ENCODE measurements around the gene CGRRF1.

DNA sequence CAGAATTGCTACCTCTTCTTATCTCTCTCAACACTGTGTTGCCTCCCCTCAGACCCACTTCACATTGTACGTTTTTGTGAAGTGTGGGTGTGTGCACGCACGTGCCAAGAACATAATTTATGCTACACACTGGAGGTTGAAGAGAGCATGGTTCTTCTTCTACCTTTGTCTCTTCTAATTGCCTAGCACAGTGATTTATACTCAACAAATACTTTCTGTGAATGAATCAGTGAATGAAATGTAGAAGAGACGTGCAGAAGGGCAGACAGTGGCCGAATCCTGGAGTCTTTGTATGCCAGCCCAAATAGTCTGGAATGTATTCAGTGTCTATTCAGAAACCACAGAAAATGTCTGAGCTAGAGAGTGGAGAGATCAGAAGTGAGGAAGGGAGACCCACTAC is 52.6 kb downstream of the CGRRF1 start:
- TF ChIP-seq SIN3A (IDR thresholded peaks at IDR 0.05; ENCODE audit: borderline replicate concordance, insufficient read depth, low read depth, low read length), result no peak
- TF ChIP-seq, protein P1, sequence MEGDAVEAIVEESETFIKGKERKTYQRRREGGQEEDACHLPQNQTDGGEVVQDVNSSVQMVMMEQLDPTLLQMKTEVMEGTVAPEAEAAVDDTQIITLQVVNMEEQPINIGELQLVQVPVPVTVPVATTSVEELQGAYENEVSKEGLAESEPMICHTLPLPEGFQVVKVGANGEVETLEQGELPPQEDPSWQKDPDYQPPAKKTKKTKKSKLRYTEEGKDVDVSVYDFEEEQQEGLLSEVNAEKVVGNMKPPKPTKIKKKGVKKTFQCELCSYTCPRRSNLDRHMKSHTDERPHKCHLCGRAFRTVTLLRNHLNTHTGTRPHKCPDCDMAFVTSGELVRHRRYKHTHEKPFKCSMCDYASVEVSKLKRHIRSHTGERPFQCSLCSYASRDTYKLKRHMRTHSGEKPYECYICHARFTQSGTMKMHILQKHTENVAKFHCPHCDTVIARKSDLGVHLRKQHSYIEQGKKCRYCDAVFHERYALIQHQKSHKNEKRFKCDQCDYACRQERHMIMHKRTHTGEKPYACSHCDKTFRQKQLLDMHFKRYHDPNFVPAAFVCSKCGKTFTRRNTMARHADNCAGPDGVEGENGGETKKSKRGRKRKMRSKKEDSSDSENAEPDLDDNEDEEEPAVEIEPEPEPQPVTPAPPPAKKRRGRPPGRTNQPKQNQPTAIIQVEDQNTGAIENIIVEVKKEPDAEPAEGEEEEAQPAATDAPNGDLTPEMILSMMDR (IDR thresholded peaks at IDR 0.05), result no peak
- TF ChIP-seq, protein P2, sequence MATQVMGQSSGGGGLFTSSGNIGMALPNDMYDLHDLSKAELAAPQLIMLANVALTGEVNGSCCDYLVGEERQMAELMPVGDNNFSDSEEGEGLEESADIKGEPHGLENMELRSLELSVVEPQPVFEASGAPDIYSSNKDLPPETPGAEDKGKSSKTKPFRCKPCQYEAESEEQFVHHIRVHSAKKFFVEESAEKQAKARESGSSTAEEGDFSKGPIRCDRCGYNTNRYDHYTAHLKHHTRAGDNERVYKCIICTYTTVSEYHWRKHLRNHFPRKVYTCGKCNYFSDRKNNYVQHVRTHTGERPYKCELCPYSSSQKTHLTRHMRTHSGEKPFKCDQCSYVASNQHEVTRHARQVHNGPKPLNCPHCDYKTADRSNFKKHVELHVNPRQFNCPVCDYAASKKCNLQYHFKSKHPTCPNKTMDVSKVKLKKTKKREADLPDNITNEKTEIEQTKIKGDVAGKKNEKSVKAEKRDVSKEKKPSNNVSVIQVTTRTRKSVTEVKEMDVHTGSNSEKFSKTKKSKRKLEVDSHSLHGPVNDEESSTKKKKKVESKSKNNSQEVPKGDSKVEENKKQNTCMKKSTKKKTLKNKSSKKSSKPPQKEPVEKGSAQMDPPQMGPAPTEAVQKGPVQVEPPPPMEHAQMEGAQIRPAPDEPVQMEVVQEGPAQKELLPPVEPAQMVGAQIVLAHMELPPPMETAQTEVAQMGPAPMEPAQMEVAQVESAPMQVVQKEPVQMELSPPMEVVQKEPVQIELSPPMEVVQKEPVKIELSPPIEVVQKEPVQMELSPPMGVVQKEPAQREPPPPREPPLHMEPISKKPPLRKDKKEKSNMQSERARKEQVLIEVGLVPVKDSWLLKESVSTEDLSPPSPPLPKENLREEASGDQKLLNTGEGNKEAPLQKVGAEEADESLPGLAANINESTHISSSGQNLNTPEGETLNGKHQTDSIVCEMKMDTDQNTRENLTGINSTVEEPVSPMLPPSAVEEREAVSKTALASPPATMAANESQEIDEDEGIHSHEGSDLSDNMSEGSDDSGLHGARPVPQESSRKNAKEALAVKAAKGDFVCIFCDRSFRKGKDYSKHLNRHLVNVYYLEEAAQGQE (IDR thresholded peaks at IDR 0.05; ENCODE audit: insufficient read depth in 1 of 2, low read depth in 2 of 2, low read length in 1 of 2), result no peak
- TF ChIP-seq TCF7L2 (IDR thresholded peaks at IDR 0.05; ENCODE audit: low read depth, low read length), result no peak

Data from Panc1 (cell line).